MM.1S (cell line): ENCODE measurements around the gene NKX2-3.
A peak's percentile ranks its signal among the peaks of the same experiment; 100 is the strongest.

ENCODE experiments used
- DNase-seq: peaks from one replicate; pipeline ENCODE4 v3.0.0-alpha.2; 2015
- H2AFZ ChIP-seq: fragments of 300-600 bp; sonication (generic); 2 replicates; pipeline ENCODE4 v1.6.0; 2016; ENCODE audit warnings: antibody characterized with exemption, low read length
- H3F3A ChIP-seq: fragments of 300-600 bp; sonication (generic); 2 replicates; pipeline ENCODE4 v1.6.1; 2016; ENCODE audit warnings: mild to moderate bottlenecking, antibody characterized with exemption, low read length, moderate library complexity, mixed read lengths; ENCODE audit not compliant: insufficient read depth
- H3K27ac ChIP-seq: fragments of 300-600 bp; sonication (generic); 2 replicates; pipeline ENCODE4 v1.5.1; 2016; ENCODE audit warnings: mild to moderate bottlenecking, low read length
- H3K27me3 ChIP-seq: fragments of 300-600 bp; sonication (generic); replicated peaks from 2 replicates; pipeline ENCODE4 v1.6.0; 2016; ENCODE audit warnings: low read length; ENCODE audit not compliant: insufficient read depth
- H3K36me3 ChIP-seq: fragments of 300-600 bp; sonication (generic); replicated peaks from 2 replicates; pipeline ENCODE4 v1.6.1; 2016; ENCODE audit warnings: mild to moderate bottlenecking, low read length, mixed read lengths; ENCODE audit not compliant: insufficient read depth
- H3K4me1 ChIP-seq: fragments of 300-600 bp; sonication (generic); 2 replicates; pipeline ENCODE4 v1.6.1; 2016; ENCODE audit warnings: low read length, mixed read lengths
- H3K4me2 ChIP-seq: fragments of 300-600 bp; sonication (generic); 2 replicates; pipeline ENCODE4 v1.6.0; 2016; ENCODE audit warnings: low read depth, low read length
- H3K4me3 ChIP-seq: fragments of 300-600 bp; sonication (generic); 2 replicates; pipeline ENCODE4 v1.5.1; 2016; ENCODE audit warnings: low read length, mixed read lengths
- H3K79me2 ChIP-seq: fragments of 300-600 bp; sonication (generic); 2 replicates; pipeline ENCODE4 v1.6.1; 2016; ENCODE audit warnings: mixed run types, low read length, mixed read lengths
- H3K9ac ChIP-seq: fragments of 300-600 bp; sonication (generic); 2 replicates; pipeline ENCODE4 v1.6.1; 2016; ENCODE audit warnings: low read length, mixed read lengths
- H3K9me2 ChIP-seq: fragments of 300-600 bp; sonication (generic); replicated peaks from 2 replicates; pipeline ENCODE4 v1.6.1; 2016; ENCODE audit warnings: mild to moderate bottlenecking, low read length, mixed read lengths; ENCODE audit not compliant: insufficient read depth
- H3K9me3 ChIP-seq: fragments of 300-600 bp; sonication (generic); replicated peaks from 2 replicates; pipeline ENCODE4 v1.6.1; 2016; ENCODE audit warnings: mild to moderate bottlenecking, low read length, mixed read lengths; ENCODE audit not compliant: insufficient read depth
- H4K20me1 ChIP-seq: fragments of 300-600 bp; sonication (generic); 2 replicates; pipeline ENCODE4 v1.6.1; 2016; ENCODE audit warnings: mild to moderate bottlenecking, low read length, moderate library complexity, mixed read lengths; ENCODE audit not compliant: insufficient read depth
- EZH2 ChIP-seq: fragments of 300-600 bp; sonication (generic); optimal IDR thresholded peaks from 2 replicates; pipeline ENCODE3; 2017; ENCODE audit warnings: low read depth, mild to moderate bottlenecking, antibody characterized with exemption, low read length, mixed read lengths
- EZH2phosphoT487 ChIP-seq: fragments of 300-600 bp; sonication (generic); IDR thresholded peaks from 2 replicates; pipeline ENCODE4 v1.6.1; 2018; ENCODE audit warnings: antibody characterized with exemption, low read length
- TF ChIP-seq, protein P1 (sequence below): fragments of 300-600 bp; sonication (generic); IDR thresholded peaks from 2 replicates; pipeline ENCODE4 v1.5.1; 2016; ENCODE audit warnings: antibody characterized with exemption, low read length, mixed read lengths

Gene NKX2-3

GRCh38 chr10:99548041-99548530, 15.3 kb downstream of the NKX2-3 start:
- H3K4me1 ChIP-seq, result peaks cover 9% of the 10 kb centered on the region; the same call in 1 of the 2 replicates
- TF ChIP-seq EZH2, result no peak
- no peak for TF ChIP-seq EZH2phosphoT487
- TF ChIP-seq, protein P1, sequence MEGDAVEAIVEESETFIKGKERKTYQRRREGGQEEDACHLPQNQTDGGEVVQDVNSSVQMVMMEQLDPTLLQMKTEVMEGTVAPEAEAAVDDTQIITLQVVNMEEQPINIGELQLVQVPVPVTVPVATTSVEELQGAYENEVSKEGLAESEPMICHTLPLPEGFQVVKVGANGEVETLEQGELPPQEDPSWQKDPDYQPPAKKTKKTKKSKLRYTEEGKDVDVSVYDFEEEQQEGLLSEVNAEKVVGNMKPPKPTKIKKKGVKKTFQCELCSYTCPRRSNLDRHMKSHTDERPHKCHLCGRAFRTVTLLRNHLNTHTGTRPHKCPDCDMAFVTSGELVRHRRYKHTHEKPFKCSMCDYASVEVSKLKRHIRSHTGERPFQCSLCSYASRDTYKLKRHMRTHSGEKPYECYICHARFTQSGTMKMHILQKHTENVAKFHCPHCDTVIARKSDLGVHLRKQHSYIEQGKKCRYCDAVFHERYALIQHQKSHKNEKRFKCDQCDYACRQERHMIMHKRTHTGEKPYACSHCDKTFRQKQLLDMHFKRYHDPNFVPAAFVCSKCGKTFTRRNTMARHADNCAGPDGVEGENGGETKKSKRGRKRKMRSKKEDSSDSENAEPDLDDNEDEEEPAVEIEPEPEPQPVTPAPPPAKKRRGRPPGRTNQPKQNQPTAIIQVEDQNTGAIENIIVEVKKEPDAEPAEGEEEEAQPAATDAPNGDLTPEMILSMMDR, result peak; percentile 57
- no peaks in the 10 kb centered on the region for H3F3A ChIP-seq
- no peaks in the 10 kb centered on the region for H4K20me1 ChIP-seq
- H3K9ac ChIP-seq, result no peak overlapping the region
- H3K9me2 ChIP-seq, result no peaks in the 10 kb centered on the region
- H3K27ac ChIP-seq, result no peak overlapping the region
- no peaks in the 10 kb centered on the region for H3K79me2 ChIP-seq
- no peaks in the 10 kb centered on the region for H3K36me3 ChIP-seq
- no peaks in the 10 kb centered on the region for H3K9me3 ChIP-seq
- peak; percentile 32 for DNase-seq
- no peaks in the 10 kb centered on the region for H3K27me3 ChIP-seq
- no peak overlapping the region for H3K4me2 ChIP-seq
- H3K4me3 ChIP-seq, result no peak overlapping the region
- no peak overlapping the region for H2AFZ ChIP-seq

DNA sequence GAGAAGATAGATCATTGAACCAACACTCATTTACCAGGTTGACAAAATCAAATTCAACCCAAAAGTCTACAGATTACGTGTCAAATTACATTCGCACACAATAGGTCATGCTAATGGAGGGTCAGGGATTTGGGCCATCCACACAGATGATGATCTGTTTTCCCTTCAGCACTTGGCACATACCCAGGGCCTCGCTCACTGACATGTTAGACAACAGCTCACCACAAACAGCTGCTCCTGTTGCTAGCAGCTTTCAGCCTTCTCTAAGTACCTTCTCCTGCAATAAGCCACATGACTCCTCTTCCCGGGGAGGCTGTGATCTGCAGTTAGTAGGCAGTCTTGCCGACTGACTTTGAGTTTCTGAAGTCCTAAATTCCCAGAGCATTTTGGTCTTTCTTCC, 18.4 kb downstream of the NKX2-3 start:
- H3K27me3 ChIP-seq, result no peaks in the 10 kb centered on the region
- H3K9me3 ChIP-seq, result no peaks in the 10 kb centered on the region
- H3K4me2 ChIP-seq, result no peak overlapping the region
- H3K9ac ChIP-seq, result no peak overlapping the region
- peaks cover 9% of the 10 kb centered on the region for H3F3A ChIP-seq
- H3K9me2 ChIP-seq, result no peaks in the 10 kb centered on the region
- no peaks in the 10 kb centered on the region for H3K36me3 ChIP-seq
- H3K4me3 ChIP-seq, result no peak overlapping the region
- H3K4me1 ChIP-seq, result peaks cover 20% of the 10 kb centered on the region
- DNase-seq, result peak; percentile 33
- H3K27ac ChIP-seq, result no peak overlapping the region
- H4K20me1 ChIP-seq, result no peaks in the 10 kb centered on the region
- H3K79me2 ChIP-seq, result no peaks in the 10 kb centered on the region
- TF ChIP-seq EZH2phosphoT487, result no peak
- TF ChIP-seq, protein P1, result no peak
- TF ChIP-seq EZH2, result no peak
- H2AFZ ChIP-seq, result no peak overlapping the region

DNA sequence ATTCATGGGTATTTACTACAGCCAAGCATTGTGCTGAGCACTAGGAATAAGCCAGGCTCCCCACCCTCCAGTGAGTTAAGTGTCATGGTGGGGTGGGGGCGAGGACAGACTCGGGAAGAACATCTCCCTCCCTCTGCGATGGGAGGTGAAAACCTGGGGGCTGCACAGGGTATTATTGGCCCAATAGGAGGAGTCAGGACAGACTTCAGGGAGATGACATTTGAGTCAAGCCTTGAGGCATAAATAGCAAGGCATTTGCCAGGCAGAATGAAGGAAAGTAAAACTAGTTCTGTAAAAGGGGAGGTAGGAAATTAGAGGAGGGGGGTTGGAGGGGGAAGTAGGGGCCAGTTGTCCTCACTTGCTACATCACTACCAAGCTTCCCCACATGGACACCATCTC, 18.9 kb downstream of the NKX2-3 start:
- no peak overlapping the region for H3K27ac ChIP-seq
- no peaks in the 10 kb centered on the region for H3K79me2 ChIP-seq
- no peaks in the 10 kb centered on the region for H3K9me3 ChIP-seq
- no peak for DNase-seq
- no peaks in the 10 kb centered on the region for H3K36me3 ChIP-seq
- H2AFZ ChIP-seq, result no peak overlapping the region
- no peak overlapping the region for H3K4me3 ChIP-seq
- H3K4me2 ChIP-seq, result no peak overlapping the region
- no peak overlapping the region for H3K9ac ChIP-seq
- no peaks in the 10 kb centered on the region for H4K20me1 ChIP-seq
- TF ChIP-seq, protein P1, result no peak
- TF ChIP-seq EZH2 (no peak), EZH2phosphoT487 (no peak)
- peaks cover 25% of the 10 kb centered on the region for H3K4me1 ChIP-seq
- peaks cover 13% of the 10 kb centered on the region for H3F3A ChIP-seq
- H3K27me3 ChIP-seq, result no peaks in the 10 kb centered on the region
- no peaks in the 10 kb centered on the region for H3K9me2 ChIP-seq
